Smooth muscle cell (in vitro differentiated cells): Measurements from ENCODE around the gene PTPRM. TPM values are rescaled to one million over a fixed set of nuclear protein-coding genes. Genes with fewer than 3 reads are reported as not detected.

Experiments used
- DNase-seq: peaks from one replicate; lab custom pipeline; 2025; ENCODE audit not compliant: unreplicated experiment; lab: John Stamatoyannopoulos, UW
- H2AFZ ChIP-seq: fragments of 200-600 bp; sonication (generic); 2 replicates; pipeline ENCODE4 v1.6.0; 2016; ENCODE audit warnings: antibody characterized with exemption, low read depth, mild to moderate bottlenecking
- H3F3A ChIP-seq: fragments of 200-600 bp; sonication (generic); 2 replicates; pipeline ENCODE4 v1.6.0; 2017; ENCODE audit warnings: antibody characterized with exemption, low read depth
- H3K27ac ChIP-seq: fragments of 200-600 bp; sonication (generic); 2 replicates; pipeline ENCODE4 v1.5.1; 2016; ENCODE audit warnings: low read depth, mild to moderate bottlenecking
- H3K27me3 ChIP-seq: fragments of 200-600 bp; sonication (generic); 2 replicates; pipeline ENCODE4 v1.6.1; 2016; ENCODE audit warnings: low read depth, mild to moderate bottlenecking
- H3K36me3 ChIP-seq: fragments of 200-600 bp; sonication (generic); 2 replicates; pipeline ENCODE4 v1.5.1; 2016; ENCODE audit warnings: low read depth
- H3K4me1 ChIP-seq: fragments of 200-600 bp; sonication (generic); 2 replicates; pipeline ENCODE4 v1.5.1; 2016; ENCODE audit warnings: low read depth
- H3K4me2 ChIP-seq: fragments of 200-600 bp; sonication (generic); 2 replicates; pipeline ENCODE4 v1.6.0; 2016; ENCODE audit warnings: mild to moderate bottlenecking
- H3K4me3 ChIP-seq: fragments of 200-600 bp; sonication (generic); 2 replicates; pipeline ENCODE4 v1.5.1; 2016; ENCODE audit warnings: mild to moderate bottlenecking
- H3K79me2 ChIP-seq: fragments of 200-600 bp; sonication (generic); 2 replicates; pipeline ENCODE4 v1.6.0; 2016; ENCODE audit warnings: low read depth, mild to moderate bottlenecking
- H3K9ac ChIP-seq: fragments of 200-600 bp; sonication (generic); 2 replicates; pipeline ENCODE4 v1.6.0; 2016; ENCODE audit warnings: low read depth
- H3K9me3 ChIP-seq: fragments of 200-600 bp; sonication (generic); replicated peaks from 2 replicates; pipeline ENCODE4 v1.5.1; 2016; ENCODE audit warnings: low read depth
- H4K20me1 ChIP-seq: fragments of 200-600 bp; sonication (generic); 2 replicates; pipeline ENCODE4 v1.6.0; 2016; ENCODE audit warnings: low read depth
- WGBS: methylation state at CpG from one replicate; pipeline ENCODE4 v1.1.7; 2016; ENCODE audit warnings: low lambda C conversion rate; 5-methylcytosine and 5-hydroxymethylcytosine counted together
- polyA plus RNA-seq: library from polyadenylated mRNA; unstranded; fragments of >200 nt; fragmentation: Nextera tagmentation; extraction: Ambion mirVana; gene quantifications from 2 replicates; pipeline ENCODE4 v1.2.1, GENCODE V29; 2016
- total RNA-seq: library from RNA; depleted of rRNA; stranded (reverse); fragments of >200 nt; gene quantifications from 2 replicates; pipeline ENCODE4 v1.2.3, GENCODE V29; 2014
- TF ChIP-seq, protein P1 (sequence below): fragments of 200-600 bp; sonication (generic); IDR thresholded peaks from 2 replicates; pipeline ENCODE4 v1.5.1; 2017; ENCODE audit warnings: borderline replicate concordance, mild to moderate bottlenecking, antibody characterized with exemption; ENCODE audit not compliant: insufficient read depth, poor library complexity, severe bottlenecking

Gene PTPRM
- total and polyA plus RNA-seq, 2 experiments from 2014 or later = 57.5 to 115 TPM

- Histone ChIP-seq H3K4me3 (no peak overlapping the region), H3K4me1 (no peaks in the 10 kb centered on the region), H4K20me1 (no peaks in the 10 kb centered on the region), H3K4me2 (no peak overlapping the region), H3K9ac (no peak overlapping the region), H3K79me2 (peaks cover 18% of the 10 kb centered on the region), H3K27ac (no peak overlapping the region), H3K27me3 (no peaks in the 10 kb centered on the region), H3K9me3 (no peaks in the 10 kb centered on the region), H3F3A (no peaks in the 10 kb centered on the region), H3K36me3 (no peaks in the 10 kb centered on the region), H2AFZ (no peak overlapping the region)
- whole genome bisulfite sequencing = 88% methylated on average over 1 of the region's 1 CpG
- no peak for DNase-seq
- TF ChIP-seq, protein P1, sequence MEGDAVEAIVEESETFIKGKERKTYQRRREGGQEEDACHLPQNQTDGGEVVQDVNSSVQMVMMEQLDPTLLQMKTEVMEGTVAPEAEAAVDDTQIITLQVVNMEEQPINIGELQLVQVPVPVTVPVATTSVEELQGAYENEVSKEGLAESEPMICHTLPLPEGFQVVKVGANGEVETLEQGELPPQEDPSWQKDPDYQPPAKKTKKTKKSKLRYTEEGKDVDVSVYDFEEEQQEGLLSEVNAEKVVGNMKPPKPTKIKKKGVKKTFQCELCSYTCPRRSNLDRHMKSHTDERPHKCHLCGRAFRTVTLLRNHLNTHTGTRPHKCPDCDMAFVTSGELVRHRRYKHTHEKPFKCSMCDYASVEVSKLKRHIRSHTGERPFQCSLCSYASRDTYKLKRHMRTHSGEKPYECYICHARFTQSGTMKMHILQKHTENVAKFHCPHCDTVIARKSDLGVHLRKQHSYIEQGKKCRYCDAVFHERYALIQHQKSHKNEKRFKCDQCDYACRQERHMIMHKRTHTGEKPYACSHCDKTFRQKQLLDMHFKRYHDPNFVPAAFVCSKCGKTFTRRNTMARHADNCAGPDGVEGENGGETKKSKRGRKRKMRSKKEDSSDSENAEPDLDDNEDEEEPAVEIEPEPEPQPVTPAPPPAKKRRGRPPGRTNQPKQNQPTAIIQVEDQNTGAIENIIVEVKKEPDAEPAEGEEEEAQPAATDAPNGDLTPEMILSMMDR = no peak
Observed at GRCh38 chr18:7908681-7909299, 341.7 kb downstream of the PTPRM start.

- H3K4me3 ChIP-seq = no peak overlapping the region
- no peaks in the 10 kb centered on the region for H3K4me1 ChIP-seq
- WGBS = 92% methylated on average over 5 of the region's 5 CpGs
- H3K27me3 ChIP-seq = no peaks in the 10 kb centered on the region
- no peak for DNase-seq
- no peaks in the 10 kb centered on the region for H3K9me3 ChIP-seq
- H3K27ac ChIP-seq = no peak overlapping the region
- H2AFZ ChIP-seq = no peak overlapping the region
- H3K9ac ChIP-seq = no peak overlapping the region
- H3K4me2 ChIP-seq = no peak overlapping the region
- no peaks in the 10 kb centered on the region for H3F3A ChIP-seq
- TF ChIP-seq, protein P1 = no peak
- no peaks in the 10 kb centered on the region for H4K20me1 ChIP-seq
- peaks cover 46% of the 10 kb centered on the region for H3K79me2 ChIP-seq
- H3K36me3 ChIP-seq = no peaks in the 10 kb centered on the region
Observed at GRCh38 chr18:7914834-7915670, 347.9 kb downstream of the PTPRM start.

- no peak overlapping the region for H3K4me2 ChIP-seq
- H2AFZ ChIP-seq = no peak overlapping the region
- no peaks in the 10 kb centered on the region for H3K9me3 ChIP-seq
- no peaks in the 10 kb centered on the region for H3F3A ChIP-seq
- no peak overlapping the region for H3K4me3 ChIP-seq
- H3K36me3 ChIP-seq = no peaks in the 10 kb centered on the region
- peaks cover 12% of the 10 kb centered on the region for H3K4me1 ChIP-seq
- no peaks in the 10 kb centered on the region for H4K20me1 ChIP-seq
- DNase-seq = no peak
- H3K79me2 ChIP-seq = peaks cover 44% of the 10 kb centered on the region
- H3K9ac ChIP-seq = no peak overlapping the region
- TF ChIP-seq, protein P1 = no peak
- no peak overlapping the region for H3K27ac ChIP-seq
- no peaks in the 10 kb centered on the region for H3K27me3 ChIP-seq
- WGBS = 84% methylated on average over 2 of the region's 2 CpGs
Observed at GRCh38 chr18:7918701-7919100, 351.6 kb downstream of the PTPRM start.
